GM21529 (cell line): ENCODE measurements around the gene CPHXL2.

Source experiments
- ATAC-seq: cut with Tn5 transposase; IDR thresholded peaks from one replicate; pipeline ENCODE4 v1.9.1; 2021; ENCODE audit not compliant: unreplicated experiment

The CPHXL2 gene

GRCh38 chr16:75644240-75645012 is 32.4 kb downstream of the CPHXL2 start:
- no peak for ATAC-seq

- ATAC-seq = no peak
Observed at GRCh38 chr16:75640598-75640997, 36.2 kb downstream of the CPHXL2 start.

GRCh38 chr16:75635036-75635435 is 41.8 kb downstream of the CPHXL2 start:
- ATAC-seq = no peak

- ATAC-seq = no peak
Observed at GRCh38 chr16:75632857-75633256, 44.0 kb downstream of the CPHXL2 start.

GRCh38 chr16:75630052-75630451 is 46.8 kb downstream of the CPHXL2 start:
- no peak for ATAC-seq

- ATAC-seq = no peak
Observed at GRCh38 chr16:75629132-75629531, 47.7 kb downstream of the CPHXL2 start.

GRCh38 chr16:75628351-75628750 is 48.5 kb downstream of the CPHXL2 start:
- no peak for ATAC-seq

- ATAC-seq = no peak
Observed at GRCh38 chr16:75627851-75628250, 49.0 kb downstream of the CPHXL2 start.

GRCh38 chr16:75626806-75627205 is 50.0 kb downstream of the CPHXL2 start:
- no peak for ATAC-seq

- ATAC-seq = no peak
Observed at GRCh38 chr16:75624921-75625334, 51.9 kb downstream of the CPHXL2 start.

- peak; percentile 90 for ATAC-seq
Observed at GRCh38 chr16:75622761-75623605, 53.8 kb downstream of the CPHXL2 start, which contains the start of gene ADAT1. TSS of gene ADAT1 (minus strand) at chr16:75623281. CDS start at chr16:75620799, 2,482 bp downstream.

GRCh38 chr16:75621170-75621477 is 55.7 kb downstream of the CPHXL2 start:
- ATAC-seq = peak; percentile 15

- no peak for ATAC-seq
Observed at GRCh38 chr16:75620326-75621169, 56.3 kb downstream of the CPHXL2 start.

GRCh38 chr16:75618780-75619179 is 58.0 kb downstream of the CPHXL2 start:
- no peak for ATAC-seq

- ATAC-seq = no peak
Observed at GRCh38 chr16:75617121-75617520, 59.7 kb downstream of the CPHXL2 start.

- ATAC-seq = peak; percentile 44
Observed at GRCh38 chr16:75616521-75617010, 60.2 kb downstream of the CPHXL2 start.

GRCh38 chr16:75615619-75616018 is 61.2 kb downstream of the CPHXL2 start:
- no peak for ATAC-seq

- no peak for ATAC-seq
Observed at GRCh38 chr16:75614066-75614897, 62.5 kb downstream of the CPHXL2 start.
